H9 (cell line): ENCODE results near the gene CHPF. TPM values are rescaled to one million over a fixed set of nuclear protein-coding genes. Genes with fewer than 3 reads are reported as not detected.

ENCODE experiments used
- DNase-seq: peaks from one replicate; pipeline ENCODE4 v3.0.0-alpha.2; 2017
- H2AFZ ChIP-seq: one replicate; pipeline ENCODE4 v1.6.1; 2013; ENCODE audit warnings: mild to moderate bottlenecking, low read length, control low read depth, moderate library complexity
- H2AK5ac ChIP-seq: 2 replicates; pipeline ENCODE4 v1.6.1; 2013; ENCODE audit warnings: low read length, control low read depth, mixed read lengths; ENCODE audit not compliant: insufficient read length
- H2BK120ac ChIP-seq: one replicate; pipeline ENCODE4 v1.6.1; 2013; ENCODE audit warnings: low read depth, mild to moderate bottlenecking, low read length, control low read depth, inconsistent platforms; ENCODE audit not compliant: poor library complexity, severe bottlenecking
- H2BK12ac ChIP-seq: 2 replicates; pipeline ENCODE4 v1.6.1; 2013; ENCODE audit warnings: low read length, control low read depth, mixed read lengths, low read depth; ENCODE audit not compliant: insufficient read length
- H2BK15ac ChIP-seq: 2 replicates; pipeline ENCODE4 v1.6.1; 2013; ENCODE audit warnings: low read depth, low read length, control low read depth
- H2BK20ac ChIP-seq: one replicate; pipeline ENCODE4 v1.6.1; 2013; ENCODE audit warnings: low read depth, mild to moderate bottlenecking, low read length, control low read depth, inconsistent platforms; ENCODE audit not compliant: poor library complexity, severe bottlenecking
- H2BK5ac ChIP-seq: 2 replicates; pipeline ENCODE4 v1.6.1; 2013; ENCODE audit warnings: low read length, control low read depth, mixed read lengths; ENCODE audit not compliant: insufficient read length
- H3K14ac ChIP-seq: 2 replicates; pipeline ENCODE4 v1.6.1; 2013; ENCODE audit warnings: low read length, control low read depth; ENCODE audit not compliant: insufficient read depth
- H3K18ac ChIP-seq: 2 replicates; pipeline ENCODE4 v1.6.1; 2013; ENCODE audit warnings: low read depth, mild to moderate bottlenecking, mixed read lengths, low read length, control low read depth; ENCODE audit not compliant: insufficient read length
- H3K23ac ChIP-seq: 2 replicates; pipeline ENCODE4 v1.6.1; 2013; ENCODE audit warnings: low read length, control low read depth, mixed read lengths, low read depth; ENCODE audit not compliant: insufficient read length
- H3K23me2 ChIP-seq: 2 replicates; pipeline ENCODE4 v1.6.1; 2013; ENCODE audit warnings: low read depth, mild to moderate bottlenecking, mixed read lengths, low read length, control low read depth; ENCODE audit not compliant: insufficient read length, poor library complexity, severe bottlenecking
- H3K27ac ChIP-seq: 2 replicates; pipeline ENCODE4 v1.5.1; 2013; ENCODE audit warnings: low read length, control low read depth, mixed read lengths, low read depth; ENCODE audit not compliant: insufficient read length
- H3K27me3 ChIP-seq: 2 replicates; pipeline ENCODE4 v1.6.1; 2013; ENCODE audit warnings: low read length, control low read depth, inconsistent platforms; ENCODE audit not compliant: insufficient read depth
- H3K4ac ChIP-seq: 2 replicates; pipeline ENCODE4 v1.6.1; 2013; ENCODE audit warnings: low read depth, mild to moderate bottlenecking, control low read depth, inconsistent platforms, low read length, moderate library complexity
- H3K4me1 ChIP-seq: 2 replicates; pipeline ENCODE4 v1.6.1; 2013; ENCODE audit warnings: low read length, control low read depth, inconsistent platforms; ENCODE audit not compliant: insufficient read depth
- H3K4me2 ChIP-seq: 2 replicates; pipeline ENCODE4 v1.6.1; 2013; ENCODE audit warnings: low read length, control low read depth, mixed read lengths; ENCODE audit not compliant: insufficient read length, insufficient read depth
- H3K56ac ChIP-seq: 2 replicates; pipeline ENCODE4 v1.6.1; 2013; ENCODE audit warnings: low read depth, mild to moderate bottlenecking, mixed read lengths, low read length, control low read depth; ENCODE audit not compliant: insufficient read length
- H3K79me1 ChIP-seq: 2 replicates; pipeline ENCODE4 v1.6.1; 2013; ENCODE audit warnings: low read depth, mild to moderate bottlenecking, moderate library complexity, low read length, control low read depth, inconsistent platforms; ENCODE audit not compliant: insufficient read depth, poor library complexity, severe bottlenecking
- H3K79me2 ChIP-seq: 2 replicates; pipeline ENCODE4 v1.6.1; 2013; ENCODE audit warnings: low read length, control low read depth, inconsistent platforms; ENCODE audit not compliant: insufficient read depth
- H3K9ac ChIP-seq: 2 replicates; pipeline ENCODE4 v1.6.1; 2013; ENCODE audit warnings: low read length, control low read depth, mixed read lengths; ENCODE audit not compliant: insufficient read length; ENCODE audit errors: extremely low read depth
- H3K9me3 ChIP-seq: one replicate; pipeline ENCODE4 v1.6.1; 2013; ENCODE audit warnings: low read depth, low read length, inconsistent platforms; ENCODE audit not compliant: control insufficient read depth
- H3T11ph ChIP-seq: one replicate; pipeline ENCODE4 v1.6.1; 2013; ENCODE audit warnings: mild to moderate bottlenecking, low read length, control low read depth, inconsistent platforms
- H4K20me1 ChIP-seq: one replicate; pipeline ENCODE4 v1.6.1; 2013; ENCODE audit not compliant: control insufficient read depth, insufficient read length, insufficient read depth
- H4K5ac ChIP-seq: 2 replicates; pipeline ENCODE4 v1.6.1; 2013; ENCODE audit warnings: low read depth, mild to moderate bottlenecking, mixed read lengths, low read length, control low read depth; ENCODE audit not compliant: insufficient read length
- H4K8ac ChIP-seq: replicated peaks from 2 replicates; pipeline ENCODE4 v1.6.1; 2013; ENCODE audit warnings: low read length, control low read depth, mixed read lengths, low read depth; ENCODE audit not compliant: insufficient read length
- H4K91ac ChIP-seq: 2 replicates; pipeline ENCODE4 v1.6.1; 2013; ENCODE audit warnings: low read depth, mild to moderate bottlenecking, moderate library complexity, mixed read lengths, low read length, control low read depth; ENCODE audit not compliant: insufficient read length
- H3K27ac Mint-ChIP-seq, 3 experiments: 2 replicates in 2 of 3; 3 replicates in 1 of 3; pipeline ENCODE4 v1.8.0; 2020 to 2021; ENCODE audit warnings: mixed read lengths in 3 of 3, mild to moderate bottlenecking in 1 of 3, moderate library complexity in 1 of 3
- H3K27me3 Mint-ChIP-seq: 2 replicates; pipeline ENCODE4 v1.8.0; 2021; ENCODE audit warnings: low read depth, mild to moderate bottlenecking, moderate library complexity, mixed read lengths
- H3K36me3 Mint-ChIP-seq, 3 experiments: 2 replicates in 2 of 3; 3 replicates in 1 of 3; pipeline ENCODE4 v1.8.0; 2020 to 2021; ENCODE audit warnings: low read depth in 3 of 3, mixed read lengths in 3 of 3; ENCODE audit not compliant: insufficient read depth in 1 of 3
- H3K4me1 Mint-ChIP-seq, 2 experiments: 2 replicates each; pipeline ENCODE4 v1.8.0; 2020; ENCODE audit warnings: mixed read lengths in 2 of 2
- H3K4me3 Mint-ChIP-seq, 2 experiments: 2 replicates in 1 of 2; 3 replicates in 1 of 2; pipeline ENCODE4 v1.8.0; 2020 to 2021; ENCODE audit warnings: mild to moderate bottlenecking in 2 of 2, mixed read lengths in 2 of 2, moderate library complexity in 1 of 2
- H3K9me3 Mint-ChIP-seq, 2 experiments: 2 replicates in 1 of 2; 3 replicates in 1 of 2; pipeline ENCODE4 v1.8.0; 2020; ENCODE audit warnings: mild to moderate bottlenecking in 2 of 2, mixed read lengths in 2 of 2, moderate library complexity in 1 of 2
- WGBS: extraction: QIAGEN DNeasy Blood & Tissue Kit; methylation state at CpG from one replicate; pipeline ENCODE4 v1.1.7; 2013; ENCODE audit warnings: missing lambda C conversion rate, low lambda C conversion rate, mixed read lengths; ENCODE audit not compliant: insufficient read length; ENCODE audit errors: extremely low coverage; 5-methylcytosine and 5-hydroxymethylcytosine counted together
- total RNA-seq: library from RNA; stranded (reverse); gene quantifications from 2 replicates; pipeline ENCODE4 v1.2.1, GENCODE V29; 2021
- TF ChIP-seq, protein P1 (sequence below): fragments of 200-600 bp; sonication (generic); conservative IDR thresholded peaks from 3 replicates; pipeline ENCODE4 v1.8.0; 2021; ENCODE audit warnings: antibody characterized with exemption, mild to moderate bottlenecking

The CHPF gene
- total RNA-seq, 1 experiment from 2014 or later: 46.5 TPM

DNA sequence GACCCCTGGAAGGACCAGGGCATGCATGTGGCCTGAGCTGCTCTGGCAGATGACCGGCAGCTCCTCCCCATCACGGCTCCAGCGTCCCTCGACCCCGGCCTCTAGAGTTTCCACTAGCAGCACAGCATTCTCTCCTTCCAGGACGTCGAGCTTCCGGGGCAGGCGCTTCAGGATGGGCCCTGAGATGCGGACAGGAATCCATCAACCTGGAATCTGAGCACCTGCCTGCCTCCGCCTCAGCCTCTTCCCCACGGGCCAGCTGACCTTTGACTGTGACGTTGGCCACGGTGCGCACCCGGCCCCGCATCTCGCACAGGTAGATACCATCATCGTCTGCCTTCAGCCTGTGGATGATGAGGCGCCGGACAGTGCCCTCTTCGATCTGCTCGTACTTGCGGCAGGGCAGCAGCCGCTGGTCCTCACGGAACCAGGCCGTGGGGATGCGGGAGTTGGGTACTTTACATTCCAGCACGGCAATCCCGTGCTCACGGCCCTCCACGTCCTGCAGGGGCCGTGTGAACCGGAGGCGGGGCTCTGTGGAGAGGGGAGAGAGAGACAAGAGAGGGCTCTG, 24.3 kb upstream of the CHPF start:
- Histone ChIP-seq H3K18ac (no peak overlapping the region), H3K4me1 (peaks cover 8% of the 10 kb centered on the region; the same call in 1 of the 2 replicates), H3T11ph (no peak overlapping the region), H3K4ac (no peak overlapping the region; the same call in 1 of the 2 replicates), H3K56ac (no peak overlapping the region), H4K20me1 (no peaks in the 10 kb centered on the region), H4K8ac (no peak overlapping the region), H3K14ac (no peak overlapping the region), H2AK5ac (no peak overlapping the region), H4K5ac (no peak overlapping the region), H3K79me1 (no peaks in the 10 kb centered on the region), H3K4me2 (no peak overlapping the region), H3K27ac (no peak overlapping the region), H3K27me3 (no peaks in the 10 kb centered on the region; the same call in 1 of the 2 replicates), H3K23me2 (peaks cover 7% of the 10 kb centered on the region), H2BK5ac (no peak overlapping the region), H2BK120ac (no peak overlapping the region), H3K9me3 (no peaks in the 10 kb centered on the region), H4K91ac (no peak overlapping the region), H2AFZ (no peak overlapping the region), H3K9ac (no peak overlapping the region), H3K79me2 (no peaks in the 10 kb centered on the region), H2BK12ac (no peak overlapping the region), H2BK20ac (no peak overlapping the region), H3K23ac (no peak overlapping the region), H2BK15ac (no peak overlapping the region)
- Mint-ChIP-seq H3K27ac (peak overlapping the region in 2 of 3 experiments; percentile 34 to 92; a peak in 3 of 7 replicates), H3K9me3 (no peaks in the 10 kb centered on the region; a peak in 1 of 5 replicates), H3K36me3 (peaks cover 46 to 63% (median 61%) of the 10 kb centered on the region in 3 experiments), H3K4me3 (peak overlapping the region in 1 of 2 experiments; percentile 53; a peak in 1 of 5 replicates), H3K4me1 (peaks cover 61 to 66% of the 10 kb centered on the region in 2 experiments), H3K27me3 (peaks cover 6% of the 10 kb centered on the region)
- no CpG with 5 or more reads among the region's 35 CpGs for WGBS
- TF ChIP-seq, protein P1, sequence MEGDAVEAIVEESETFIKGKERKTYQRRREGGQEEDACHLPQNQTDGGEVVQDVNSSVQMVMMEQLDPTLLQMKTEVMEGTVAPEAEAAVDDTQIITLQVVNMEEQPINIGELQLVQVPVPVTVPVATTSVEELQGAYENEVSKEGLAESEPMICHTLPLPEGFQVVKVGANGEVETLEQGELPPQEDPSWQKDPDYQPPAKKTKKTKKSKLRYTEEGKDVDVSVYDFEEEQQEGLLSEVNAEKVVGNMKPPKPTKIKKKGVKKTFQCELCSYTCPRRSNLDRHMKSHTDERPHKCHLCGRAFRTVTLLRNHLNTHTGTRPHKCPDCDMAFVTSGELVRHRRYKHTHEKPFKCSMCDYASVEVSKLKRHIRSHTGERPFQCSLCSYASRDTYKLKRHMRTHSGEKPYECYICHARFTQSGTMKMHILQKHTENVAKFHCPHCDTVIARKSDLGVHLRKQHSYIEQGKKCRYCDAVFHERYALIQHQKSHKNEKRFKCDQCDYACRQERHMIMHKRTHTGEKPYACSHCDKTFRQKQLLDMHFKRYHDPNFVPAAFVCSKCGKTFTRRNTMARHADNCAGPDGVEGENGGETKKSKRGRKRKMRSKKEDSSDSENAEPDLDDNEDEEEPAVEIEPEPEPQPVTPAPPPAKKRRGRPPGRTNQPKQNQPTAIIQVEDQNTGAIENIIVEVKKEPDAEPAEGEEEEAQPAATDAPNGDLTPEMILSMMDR: no peak
- DNase-seq: no peak
